ENCODE measurements around the gene CSGALNACT2.

- TF ChIP-seq CTCF (CRISPR knock-in tag; IDR thresholded peaks at IDR 0.05), result no peak
- TF ChIP-seq KDM2A (CRISPR knock-in tag; IDR thresholded peaks at IDR 0.05; ENCODE audit: borderline replicate concordance, low read depth), result no peak
- no peak for TF ChIP-seq HDAC2 (CRISPR knock-in tag; IDR thresholded peaks at IDR 0.05)
- TF ChIP-seq TCF7 (IDR thresholded peaks at IDR 0.05; ENCODE audit: low read depth), result no peak
- TF ChIP-seq PHF8 (CRISPR knock-in tag; IDR thresholded peaks at IDR 0.05), result no peak
- no peak for TF ChIP-seq ZNF616 (CRISPR knock-in tag; IDR thresholded peaks at IDR 0.05; ENCODE audit: low read depth)
- no peak for TF ChIP-seq ZNF747 (CRISPR knock-in tag; IDR thresholded peaks at IDR 0.05; ENCODE audit: borderline replicate concordance)
- TF ChIP-seq, protein P1, sequence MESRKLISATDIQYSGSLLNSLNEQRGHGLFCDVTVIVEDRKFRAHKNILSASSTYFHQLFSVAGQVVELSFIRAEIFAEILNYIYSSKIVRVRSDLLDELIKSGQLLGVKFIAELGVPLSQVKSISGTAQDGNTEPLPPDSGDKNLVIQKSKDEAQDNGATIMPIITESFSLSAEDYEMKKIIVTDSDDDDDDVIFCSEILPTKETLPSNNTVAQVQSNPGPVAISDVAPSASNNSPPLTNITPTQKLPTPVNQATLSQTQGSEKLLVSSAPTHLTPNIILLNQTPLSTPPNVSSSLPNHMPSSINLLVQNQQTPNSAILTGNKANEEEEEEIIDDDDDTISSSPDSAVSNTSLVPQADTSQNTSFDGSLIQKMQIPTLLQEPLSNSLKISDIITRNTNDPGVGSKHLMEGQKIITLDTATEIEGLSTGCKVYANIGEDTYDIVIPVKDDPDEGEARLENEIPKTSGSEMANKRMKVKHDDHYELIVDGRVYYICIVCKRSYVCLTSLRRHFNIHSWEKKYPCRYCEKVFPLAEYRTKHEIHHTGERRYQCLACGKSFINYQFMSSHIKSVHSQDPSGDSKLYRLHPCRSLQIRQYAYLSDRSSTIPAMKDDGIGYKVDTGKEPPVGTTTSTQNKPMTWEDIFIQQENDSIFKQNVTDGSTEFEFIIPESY (CRISPR knock-in tag; IDR thresholded peaks at IDR 0.05), result no peak
- no peak for TF ChIP-seq RAD21 (CRISPR knock-in tag; IDR thresholded peaks at IDR 0.05)
- no peak for TF ChIP-seq GLI4 (CRISPR knock-in tag; IDR thresholded peaks at IDR 0.05; ENCODE audit: borderline replicate concordance)
- no peak for TF ChIP-seq TAF1 (CRISPR knock-in tag; IDR thresholded peaks at IDR 0.05)
- TF ChIP-seq POLR2A (IDR thresholded peaks at IDR 0.05; ENCODE audit: insufficient read depth in 1 of 2, low read depth in 2 of 2, low read length in 2 of 2), result no peak
- no peak for TF ChIP-seq CHCHD3 (CRISPR knock-in tag; IDR thresholded peaks at IDR 0.05)
- TF ChIP-seq FOXK2 (IDR thresholded peaks at IDR 0.05), result no peak
These were observed 92.8 kb downstream of the CSGALNACT2 start for GRCh38 chr10:43230909-43231522.

Data from HepG2 (cell line).